T-helper 2 cell treated with Interferon-gamma antibody and Interleukin-4, amounts not matched to agents 100 ng/mL and 5 ng/mL, for 36 hours (primary cell): ENCODE results near the gene MAFB. TPM values are rescaled to one million over a fixed set of nuclear protein-coding genes. Genes with fewer than 3 reads are reported as not detected.

Experiments
- intact Hi-C: fragments of 100-400 bp; cut with micrococcal nuclease; formaldehyde crosslinking; loops from one replicate; pipeline ENCODE4 v1.15.1; 2023
- total RNA-seq: library from RNA; stranded (reverse); gene quantifications from 2 replicates; pipeline ENCODE4 v1.2.3, GENCODE V29; 2022

The MAFB gene
- total RNA-seq, 1 donor from 2014 or later: 0.18 TPM

DNA sequence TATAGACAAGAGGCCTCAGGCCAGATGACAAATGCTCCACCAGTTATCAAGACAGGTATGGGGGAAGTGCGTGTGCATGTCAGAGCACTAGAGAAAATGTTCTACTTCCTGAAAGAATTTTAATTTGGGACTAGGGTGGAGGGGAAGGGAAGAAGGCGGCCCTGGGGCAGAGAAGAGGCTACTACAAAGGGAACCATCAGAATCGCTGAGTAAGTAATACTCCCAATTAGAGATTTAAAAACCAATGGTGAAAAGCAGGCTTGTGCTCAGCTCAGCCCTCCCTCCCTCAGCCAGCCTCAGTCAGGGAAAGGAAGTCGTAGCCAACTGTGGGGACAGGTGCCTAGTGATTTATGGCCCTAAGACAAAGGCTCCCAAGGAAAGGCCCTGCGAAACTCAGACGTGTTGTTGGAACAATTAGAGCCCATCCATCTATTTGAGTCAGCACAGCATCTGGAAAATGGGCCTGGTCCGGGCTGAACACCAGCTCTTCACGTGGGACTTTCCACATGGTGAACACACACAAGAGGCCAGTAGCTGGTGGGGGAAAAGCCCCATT, 15.0 kb upstream of the MAFB start:
- intact Hi-C loops: no loop called here

DNA sequence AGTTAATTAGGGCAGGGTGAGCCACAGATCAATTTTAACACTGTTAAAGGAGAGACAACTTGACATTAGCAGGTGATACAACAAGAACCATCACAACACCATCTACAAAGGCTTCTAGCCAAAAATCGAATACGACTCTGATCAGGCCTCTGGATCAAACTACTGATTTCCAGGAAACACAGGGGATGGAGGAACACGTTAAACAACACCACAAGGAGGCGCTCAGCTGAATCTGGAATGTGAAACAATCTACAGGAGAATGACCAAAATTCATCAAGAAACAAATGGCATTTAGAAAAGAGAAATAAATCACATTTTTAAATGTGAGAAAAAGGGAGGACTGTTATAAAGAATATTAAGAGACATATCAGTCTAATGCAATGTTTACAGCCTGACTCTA, 13.5 kb upstream of the MAFB start:
- intact Hi-C loops: no loop called here

DNA sequence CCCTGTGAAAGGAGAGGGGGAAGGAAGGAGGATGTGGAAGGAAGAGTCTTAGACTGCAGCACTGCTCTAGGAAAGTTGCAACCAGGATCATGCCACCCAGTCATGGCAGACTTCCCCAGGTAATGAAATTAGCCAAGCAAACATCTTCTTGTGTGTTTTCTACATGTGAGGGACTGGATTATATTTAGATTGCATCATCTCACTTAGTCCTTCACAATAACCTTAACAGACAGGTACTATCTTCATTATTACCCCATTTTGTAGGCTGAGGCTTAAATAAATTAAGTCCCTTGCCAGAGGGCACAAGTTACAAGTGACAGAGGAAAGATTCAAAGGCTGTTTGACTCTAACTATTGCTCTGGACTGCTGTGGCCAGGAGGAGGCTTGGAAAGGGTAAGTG, 9.7 kb upstream of the MAFB start:
- intact Hi-C loops: no loop called here

DNA sequence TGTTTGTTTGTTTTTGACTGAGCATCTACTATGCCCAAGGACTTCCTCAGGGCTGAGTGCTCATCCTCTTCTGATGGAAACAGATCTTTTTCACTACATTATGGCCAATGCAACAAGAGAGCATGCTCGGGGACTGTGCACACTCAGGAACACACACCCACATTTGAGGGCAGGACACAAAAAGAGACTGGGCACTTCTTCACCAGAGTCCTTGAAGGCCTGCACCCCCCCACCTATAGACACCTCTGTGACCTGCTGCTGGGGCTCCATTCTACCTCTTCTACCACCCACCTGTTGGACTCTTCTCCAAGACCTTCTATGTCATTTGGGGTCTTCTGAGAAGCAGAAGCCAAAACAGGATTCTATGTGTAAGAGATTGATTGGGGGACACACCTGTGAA, 9.2 kb upstream of the MAFB start:
- intact Hi-C loops: no loop called here

DNA sequence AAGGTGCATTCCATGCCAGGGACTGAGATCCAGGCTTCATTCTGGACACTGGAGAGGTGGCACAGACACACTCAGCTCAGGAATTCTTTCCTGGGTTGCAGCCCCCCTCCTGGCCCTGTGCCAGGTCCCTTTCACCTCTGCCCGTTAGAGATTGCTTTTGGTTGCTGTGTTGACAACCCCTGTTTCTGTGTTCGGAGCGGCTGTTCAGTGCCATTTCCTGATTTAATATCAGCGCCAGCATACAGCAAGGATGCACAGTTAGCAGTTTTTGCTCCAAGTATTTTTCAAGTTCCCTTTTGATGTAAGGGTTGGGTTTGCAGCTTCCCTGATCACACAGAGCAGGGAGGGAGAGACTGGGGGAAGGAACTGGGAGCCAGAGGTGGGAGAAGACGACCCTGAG, 8.5 kb upstream of the MAFB start:
- intact Hi-C loops: no loop called here

DNA sequence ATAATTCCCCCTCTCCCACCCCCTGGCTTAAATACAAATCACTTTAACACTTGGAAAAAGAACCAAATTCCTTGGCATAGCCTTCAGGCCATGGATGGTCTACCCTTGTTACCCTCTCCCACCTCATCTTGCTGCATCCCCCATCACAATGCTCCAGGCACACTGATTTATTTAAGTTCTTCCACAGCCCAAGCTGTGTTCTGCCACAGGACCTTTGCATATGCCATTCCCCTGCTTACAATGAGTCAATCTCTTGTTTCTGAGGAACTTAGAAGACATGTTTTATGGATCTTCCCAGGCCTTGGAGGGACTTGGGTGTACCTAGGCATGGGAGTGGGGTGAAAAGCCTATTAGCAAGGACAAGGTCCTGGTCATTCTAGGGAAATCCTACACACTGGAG, 6.2 kb upstream of the MAFB start:
- intact Hi-C loops: no loop called here

DNA sequence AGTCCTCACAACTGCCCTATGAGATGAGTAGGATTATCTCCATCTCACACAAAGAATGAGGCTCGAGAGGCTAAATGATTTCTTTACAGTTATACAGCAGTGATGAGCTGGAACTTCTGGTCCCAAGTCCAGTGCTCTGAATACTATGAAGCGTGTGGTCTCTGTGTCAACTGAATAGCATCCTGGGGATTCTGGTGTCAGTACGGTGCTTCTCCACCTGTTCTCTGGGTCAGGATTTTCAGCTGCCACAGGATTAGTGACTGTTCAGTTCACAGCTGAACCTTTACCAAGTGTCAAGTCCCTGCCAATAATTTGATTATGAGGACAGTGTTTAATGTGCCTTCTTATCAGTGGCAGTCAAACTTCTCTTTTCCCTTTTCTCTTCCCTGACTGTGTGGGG, 5.2 kb upstream of the MAFB start:
- intact Hi-C loops: no loop called here

DNA sequence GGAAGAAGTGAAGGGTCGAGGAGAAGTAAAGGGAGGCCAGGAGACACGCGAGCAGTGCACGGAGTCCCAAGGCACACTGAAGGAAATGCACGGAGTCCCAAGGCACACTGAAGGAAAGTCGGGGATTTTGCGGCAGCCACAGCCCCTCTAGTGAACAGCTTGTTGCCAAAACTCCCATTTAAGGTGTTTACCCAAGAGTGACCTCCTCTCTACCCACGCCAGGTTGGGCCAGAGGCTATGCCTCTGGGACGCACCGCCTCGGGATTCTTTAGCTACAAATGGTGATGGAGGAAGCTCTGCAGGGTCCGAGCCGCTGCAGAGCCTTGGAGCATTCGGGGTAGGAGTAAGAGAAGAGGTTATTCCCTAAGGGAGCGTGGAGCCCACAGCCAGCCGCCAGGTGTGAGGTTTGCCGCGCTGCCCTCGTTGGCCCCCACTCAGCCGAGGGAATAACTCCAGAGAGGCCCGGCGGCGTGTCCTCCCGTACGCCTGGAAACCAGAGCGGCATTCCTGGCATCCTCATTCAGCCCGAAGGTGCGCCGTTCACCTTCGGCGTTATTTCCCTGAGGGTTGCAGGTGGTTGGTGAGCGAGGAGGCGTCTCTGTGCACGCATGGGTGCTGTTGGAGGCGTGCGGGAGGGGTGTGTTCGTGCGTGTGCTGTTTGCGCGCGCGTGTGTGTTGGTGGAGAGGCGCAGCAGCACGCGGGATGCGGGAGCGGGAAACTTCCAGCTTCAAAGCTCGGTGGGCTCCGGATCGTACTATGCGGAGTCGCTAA, 3.4 kb upstream of the MAFB start:
- intact Hi-C loops: no loop called here

DNA sequence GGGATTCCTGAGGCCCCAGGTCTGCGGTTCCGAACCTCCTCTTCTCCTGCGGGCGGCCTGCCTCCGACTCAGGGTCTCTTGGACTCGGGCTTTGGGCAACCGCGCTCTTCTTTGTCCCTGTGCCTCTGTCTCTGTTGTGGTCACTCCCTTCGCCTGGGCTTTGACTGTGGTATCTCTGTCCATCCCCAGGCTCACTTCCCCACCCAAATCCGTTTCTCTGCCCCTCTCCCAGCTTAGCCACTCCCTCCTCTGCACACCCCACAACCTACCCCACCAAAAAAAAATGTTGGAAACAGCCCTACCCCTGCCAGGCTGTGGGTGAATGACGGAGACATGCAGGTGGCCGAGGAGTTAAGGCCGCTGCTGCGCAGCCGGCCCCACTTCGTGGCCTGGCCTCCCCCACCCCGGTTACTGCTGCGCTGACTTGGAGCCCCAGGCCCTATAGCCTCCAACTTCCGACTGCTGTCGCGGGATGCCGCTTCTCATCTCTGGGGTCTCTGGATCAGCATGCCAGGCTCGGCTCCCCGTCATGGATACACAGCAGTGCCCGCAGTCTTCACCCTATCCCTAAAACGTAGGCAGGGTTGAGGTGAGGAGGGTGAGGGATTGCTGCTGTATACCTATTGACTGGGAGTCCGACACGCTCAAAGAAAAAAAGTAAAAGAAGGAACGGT, 2.7 kb upstream of the MAFB start:
- intact Hi-C loops: no loop called here

DNA sequence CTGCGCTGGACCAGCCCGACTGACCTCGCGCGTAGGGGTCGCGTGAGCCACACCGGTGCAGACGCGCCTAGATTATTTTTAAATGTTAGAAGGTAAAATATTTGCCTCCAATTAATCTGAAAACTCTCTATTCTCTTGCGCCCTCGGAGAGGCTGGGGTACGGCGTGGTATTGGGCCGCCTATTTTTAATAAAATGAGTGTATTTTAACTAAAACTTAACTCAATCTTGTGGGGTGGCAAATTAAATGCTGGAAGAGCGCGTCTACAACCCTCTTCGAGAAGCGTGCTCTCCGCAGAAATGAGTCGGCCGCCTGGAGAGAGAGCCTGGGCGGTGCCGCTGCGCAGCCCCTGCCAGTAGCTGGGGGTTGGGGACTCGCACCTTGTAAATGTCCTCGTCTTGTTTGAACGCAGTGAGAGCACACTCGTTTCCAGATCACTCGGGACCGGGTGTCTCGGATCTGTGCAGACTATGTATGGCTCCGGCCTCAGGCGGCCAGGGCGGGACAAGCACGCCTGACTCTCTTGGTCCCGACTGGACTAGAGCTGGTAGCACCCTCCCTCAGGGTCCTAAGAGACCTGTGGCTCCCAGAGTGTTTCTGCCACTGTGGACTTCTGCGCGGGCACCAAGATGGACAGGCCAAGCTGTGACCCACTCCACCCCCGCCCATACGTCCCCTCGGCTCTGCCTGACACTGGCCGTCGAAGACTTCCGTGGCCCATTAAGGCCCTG, 2.0 kb upstream of the MAFB start:
- intact Hi-C loops: no loop called here

DNA sequence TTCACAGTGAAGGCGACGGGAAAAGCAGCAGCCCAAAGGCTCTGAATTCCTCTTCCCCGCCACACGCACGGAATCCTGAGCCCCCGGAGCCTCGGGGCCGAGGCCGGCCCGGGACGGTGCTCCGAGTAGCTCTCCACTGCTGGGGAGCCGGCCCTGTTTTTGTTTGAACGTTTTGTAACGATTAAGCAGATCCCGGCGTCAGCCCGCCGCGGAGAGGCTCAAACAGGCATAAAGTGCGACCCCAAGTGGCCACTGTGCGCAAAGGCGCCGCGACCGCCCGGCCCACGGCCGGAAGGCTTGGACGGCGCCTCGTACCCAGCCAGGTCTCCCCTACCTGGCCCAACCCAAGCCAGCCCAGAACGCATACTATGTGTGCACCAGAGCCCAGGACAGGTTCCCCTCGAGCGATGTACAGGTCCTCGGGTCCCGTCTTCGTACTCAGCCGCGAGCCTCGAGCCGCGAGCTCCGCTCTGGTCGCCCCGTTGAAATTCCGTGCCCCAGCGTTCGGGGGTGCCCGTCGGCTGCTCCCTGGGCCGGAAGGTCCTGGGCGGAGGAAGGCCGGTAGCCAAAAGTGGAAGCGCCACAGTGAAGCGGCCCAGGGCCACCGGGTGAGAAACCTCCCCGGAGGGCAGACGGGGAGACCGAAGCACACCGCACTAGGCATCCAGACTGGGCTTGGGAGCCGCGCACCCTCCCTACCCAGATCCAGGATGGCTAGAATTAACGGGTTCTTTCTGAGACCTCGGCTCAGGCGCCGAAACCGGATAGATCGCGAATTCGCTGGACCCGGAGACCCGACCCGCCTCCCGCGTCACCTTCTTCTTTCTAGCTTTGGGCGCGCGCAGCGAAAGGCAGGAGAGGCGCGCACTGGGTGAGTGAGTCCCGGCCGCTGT, 1.2 kb upstream of the MAFB start:
- intact Hi-C loops: no loop called here

DNA sequence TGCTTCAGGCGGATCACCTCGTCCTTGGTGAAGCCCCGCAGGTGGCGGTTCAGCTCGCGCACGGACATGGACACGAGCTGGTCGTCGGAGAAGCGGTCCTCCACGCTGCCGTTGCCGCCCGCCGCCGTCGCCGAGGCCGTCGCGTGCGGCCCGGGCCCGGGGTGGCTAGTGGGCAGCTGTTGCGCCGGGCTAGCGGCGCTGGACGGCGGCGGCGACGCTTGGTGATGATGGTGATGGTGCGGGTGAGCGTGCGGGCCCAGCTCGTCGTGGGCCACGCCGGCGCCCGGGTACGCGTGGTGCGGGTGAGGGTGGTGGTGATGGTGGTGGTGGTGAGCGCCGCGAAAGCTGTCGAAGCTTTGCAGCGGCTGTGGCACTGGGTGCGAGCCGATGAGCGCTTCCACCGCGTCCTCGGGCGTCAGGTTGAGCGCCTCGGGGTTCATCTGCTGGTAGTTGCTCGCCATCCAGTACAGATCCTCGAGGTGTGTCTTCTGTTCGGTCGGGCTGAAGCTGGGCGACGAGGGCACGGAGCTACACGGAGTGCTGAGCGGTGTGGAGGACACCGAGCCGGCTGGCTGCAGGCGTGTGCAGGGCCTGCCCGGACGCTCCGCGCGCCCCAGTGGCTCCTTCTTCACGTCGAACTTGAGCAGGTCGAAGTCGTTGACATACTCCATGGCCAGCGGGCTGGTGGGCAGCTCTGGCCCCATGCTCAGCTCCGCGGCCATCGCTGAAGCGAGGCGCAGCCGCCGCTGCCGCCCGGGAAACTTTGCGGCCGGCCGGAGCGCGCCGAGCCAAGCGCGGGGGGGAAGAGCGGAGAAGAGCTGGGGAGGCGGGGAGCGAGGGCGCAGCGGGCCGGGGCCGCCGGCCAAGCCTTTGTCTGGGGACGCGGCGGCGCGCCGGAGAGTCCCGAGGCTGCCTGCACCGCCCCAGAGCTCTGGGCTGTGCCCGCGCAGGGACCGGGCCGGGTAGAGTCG, 622 bp downstream of the MAFB start:
- intact Hi-C loops: no loop called here

DNA sequence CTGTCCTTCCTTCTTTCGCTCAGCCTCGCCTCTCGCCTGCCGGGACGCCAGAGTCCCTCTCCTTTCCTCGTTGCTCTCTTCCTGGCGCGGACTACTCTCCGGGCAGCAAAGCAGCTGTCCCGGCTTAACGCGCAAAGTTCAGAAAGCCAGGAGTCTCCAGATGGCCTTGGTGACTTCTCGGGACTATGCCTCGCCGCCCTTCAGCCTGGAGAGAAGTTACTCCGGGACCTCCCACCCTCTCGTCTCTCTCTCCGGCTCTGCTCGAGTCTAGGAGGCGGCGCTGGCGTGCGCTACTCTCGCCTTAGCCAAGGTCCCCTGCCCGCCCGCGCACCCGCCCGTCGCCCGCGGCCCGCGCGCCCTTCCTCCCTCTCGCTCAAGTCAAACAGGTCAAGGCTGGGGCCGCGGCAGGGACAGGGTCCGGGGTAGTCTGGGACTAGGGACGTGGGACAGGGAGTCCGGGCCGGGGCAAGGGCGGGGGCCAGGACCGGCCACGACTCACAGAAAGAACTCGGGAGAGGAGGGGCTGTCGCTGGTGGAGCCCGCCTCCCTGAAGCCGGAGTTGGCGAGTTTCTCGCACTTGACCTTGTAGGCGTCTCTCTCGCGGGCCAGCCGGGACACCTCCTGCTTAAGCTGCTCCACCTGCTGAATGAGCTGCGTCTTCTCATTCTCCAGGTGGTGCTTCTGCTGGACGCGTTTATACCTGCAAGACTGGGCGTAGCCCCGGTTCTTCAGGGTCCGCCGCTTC, 1.5 kb downstream of the MAFB start:
- intact Hi-C loops: no loop called here

DNA sequence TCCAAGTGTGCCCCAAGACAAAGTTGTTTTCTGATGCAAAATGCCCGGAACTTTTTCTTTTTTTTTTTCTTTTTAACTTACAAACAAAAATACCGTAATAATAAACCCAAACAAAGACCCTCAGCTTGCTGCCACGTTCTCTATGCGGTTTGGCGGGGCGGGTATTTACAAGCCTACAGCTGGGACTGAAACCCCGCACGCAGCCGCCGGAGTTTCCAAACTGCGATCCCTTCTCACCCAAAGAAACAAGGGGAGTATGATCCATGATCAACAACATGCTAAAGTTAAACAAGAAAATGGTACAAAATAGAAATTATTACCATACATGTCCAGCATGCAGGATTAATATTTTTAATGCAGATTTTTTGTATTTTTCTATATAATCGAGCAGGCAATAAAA, 2.1 kb downstream of the MAFB start:
- intact Hi-C loops: no loop called here

DNA sequence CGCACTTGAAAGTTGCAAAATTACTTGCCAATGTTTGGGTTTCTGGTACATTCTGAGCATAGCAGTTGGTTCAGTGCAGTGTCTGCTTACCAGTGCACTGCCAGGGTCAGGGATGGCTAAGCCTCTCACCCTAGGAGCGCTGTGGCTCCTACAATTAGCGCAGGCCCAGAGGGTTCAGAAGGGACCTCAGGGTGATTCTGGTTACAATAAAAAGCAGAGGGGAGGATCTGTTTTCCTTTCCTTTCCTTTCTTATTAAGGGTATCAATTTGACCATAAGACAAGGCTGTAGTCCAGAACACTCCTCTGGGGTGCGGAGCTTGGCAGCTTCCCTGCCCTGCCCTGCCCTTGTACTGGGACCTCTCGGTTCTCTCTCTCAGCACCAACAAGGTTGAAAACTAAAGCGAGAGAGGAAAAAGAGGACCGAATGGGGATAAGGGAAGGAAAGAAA, 2.6 kb downstream of the MAFB start:
- intact Hi-C loops: no loop called here

DNA sequence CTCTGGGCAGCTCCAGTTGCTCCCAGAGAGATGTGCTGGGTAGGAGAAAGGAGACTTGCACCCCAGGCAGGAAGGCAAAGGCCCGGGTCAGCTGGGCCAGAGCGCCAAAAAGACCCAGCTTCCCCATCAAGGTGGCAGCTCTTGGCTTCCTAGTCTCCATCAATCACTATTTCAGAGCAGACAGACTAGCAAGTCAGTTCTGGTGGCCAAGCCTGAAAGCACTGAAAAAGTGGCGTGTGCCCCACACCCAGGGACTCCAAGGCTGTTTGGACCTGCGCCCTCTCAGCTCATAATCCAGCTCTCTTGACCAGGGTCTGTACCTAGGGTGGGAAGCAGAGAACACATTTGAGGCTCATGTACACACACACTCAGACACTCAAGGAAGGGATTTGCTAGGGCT, 3.7 kb downstream of the MAFB start:
- intact Hi-C loops: no loop called here

DNA sequence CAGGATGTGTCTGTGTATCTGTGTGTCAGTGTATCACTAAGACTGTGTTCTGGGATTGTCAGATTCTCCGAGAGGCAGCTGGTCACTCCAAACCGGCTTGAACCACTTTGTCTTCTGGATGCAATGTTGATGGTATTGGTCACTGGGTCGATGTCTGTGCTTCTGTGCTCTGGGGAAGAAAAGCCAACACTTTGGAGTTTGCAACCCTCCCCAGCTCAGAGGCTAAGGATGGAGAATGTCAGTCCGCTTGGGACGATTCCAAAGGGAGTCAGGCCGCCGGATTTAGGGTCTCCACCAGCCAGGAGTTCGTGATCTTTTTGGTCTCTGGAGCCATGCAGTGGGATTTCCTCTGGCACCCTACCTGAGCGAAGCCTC, 5.2 kb downstream of the MAFB start:
- intact Hi-C loops: no loop called here

DNA sequence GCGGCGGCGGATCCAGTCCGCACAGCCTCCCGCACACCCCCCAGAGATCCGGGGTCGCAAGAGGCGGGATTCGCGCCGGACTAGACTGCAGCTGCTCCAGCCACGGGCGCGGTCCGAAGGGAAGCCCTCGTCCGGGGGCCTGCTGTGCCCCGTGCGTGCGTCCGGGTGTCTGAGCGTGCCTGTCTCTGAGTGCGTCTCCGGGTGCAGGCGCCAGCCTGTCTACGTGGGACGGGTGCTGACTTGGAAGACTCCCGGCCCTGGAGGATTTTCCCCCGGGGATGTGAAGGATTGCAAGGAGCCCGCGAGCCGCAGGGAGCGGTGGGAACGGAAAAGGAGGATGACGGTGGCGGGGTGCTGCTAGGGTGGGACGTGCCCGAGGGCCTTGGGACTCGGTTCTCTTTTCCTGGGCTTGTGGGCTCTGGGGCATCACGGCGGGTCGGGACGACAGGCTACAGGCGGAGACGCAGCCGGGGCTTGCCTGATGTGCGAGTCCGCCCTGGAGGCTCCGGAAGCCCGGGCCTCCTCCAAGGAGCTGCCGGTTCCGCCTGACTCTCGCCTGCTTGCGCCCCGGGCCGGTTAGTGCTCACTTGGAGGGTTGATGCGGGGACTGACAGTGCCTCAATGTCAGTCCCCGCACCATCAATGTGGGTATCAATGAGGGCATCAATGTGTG, 5.7 kb downstream of the MAFB start:
- intact Hi-C loops: no loop called here
